ENCODE measurements around the gene RIMBP2.

RIMBP2 gene

DNA sequence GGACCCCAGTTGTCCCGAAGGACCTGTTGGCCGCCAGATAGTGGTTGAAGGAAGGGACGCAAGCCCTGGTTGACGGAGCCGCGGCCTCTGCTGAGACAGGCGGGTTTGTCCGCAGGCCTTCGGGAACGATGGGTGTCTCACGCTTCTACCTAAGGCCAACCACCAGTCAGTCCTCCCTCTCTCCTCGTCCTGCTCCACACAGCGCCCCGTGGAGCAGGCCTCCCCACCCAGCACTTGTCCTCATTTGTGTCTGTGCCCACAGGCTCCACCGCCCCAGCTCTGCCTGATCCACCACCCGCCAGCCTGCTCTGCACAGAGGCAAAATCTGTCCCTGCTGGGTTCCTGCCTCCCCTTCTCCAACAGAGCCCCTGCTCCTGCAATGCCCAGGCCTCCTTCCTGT lies 41.0 kb downstream of the RIMBP2 start:
- DNase-seq, result no peak

DNA sequence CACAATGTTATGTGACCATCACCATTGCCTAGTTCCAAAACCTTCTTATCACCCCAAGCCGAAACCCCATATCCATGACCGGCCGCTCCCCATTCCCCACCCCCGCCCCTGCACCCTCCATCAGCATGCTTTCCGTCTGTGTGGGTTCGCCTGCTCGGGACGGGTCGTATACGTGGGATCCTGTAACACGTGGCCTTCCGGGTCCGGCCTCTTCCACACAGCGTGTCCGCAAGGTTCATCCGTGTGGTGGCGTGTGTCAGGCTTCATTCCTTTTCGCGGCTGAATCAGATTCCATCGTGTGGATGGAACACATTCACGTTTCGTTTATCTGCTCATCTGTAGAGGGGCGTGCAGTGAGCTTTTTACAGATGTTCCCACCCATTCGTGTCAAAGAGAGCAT lies 41.4 kb downstream of the RIMBP2 start:
- no peak for DNase-seq

DNA sequence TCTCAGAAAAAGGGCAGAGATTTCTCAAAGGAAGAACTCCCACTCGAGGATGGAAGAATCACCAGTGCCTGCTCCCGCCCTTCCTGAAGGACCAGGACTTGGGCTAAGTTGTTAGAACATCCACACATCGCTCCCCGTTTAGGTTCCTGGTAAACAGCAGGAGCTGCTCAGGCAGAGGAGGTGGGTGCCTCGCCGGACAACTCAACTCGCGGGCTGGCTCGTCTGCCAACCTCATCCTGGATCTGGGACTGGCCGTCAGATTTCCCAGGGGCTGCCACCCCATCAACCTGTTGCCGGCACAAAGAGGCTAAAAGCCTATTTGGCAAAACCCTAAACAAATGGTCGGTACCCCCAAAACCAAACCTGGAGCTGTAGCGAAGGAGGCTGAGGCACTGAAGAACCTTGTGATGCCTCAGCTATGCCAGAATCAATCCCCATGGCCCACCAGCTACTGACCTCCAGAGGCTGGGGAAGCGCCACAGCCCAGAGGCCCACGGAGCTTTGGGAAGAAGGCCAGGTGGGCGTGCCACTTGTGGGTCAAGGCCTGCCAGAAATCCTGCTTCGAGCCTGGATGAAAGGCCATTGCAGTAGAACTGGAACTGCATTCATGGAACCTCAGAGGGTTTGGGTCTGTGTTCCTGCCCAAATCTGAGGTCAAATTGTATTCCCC lies 42.9 kb downstream of the RIMBP2 start:
- DNase-seq, result no peak

DNA sequence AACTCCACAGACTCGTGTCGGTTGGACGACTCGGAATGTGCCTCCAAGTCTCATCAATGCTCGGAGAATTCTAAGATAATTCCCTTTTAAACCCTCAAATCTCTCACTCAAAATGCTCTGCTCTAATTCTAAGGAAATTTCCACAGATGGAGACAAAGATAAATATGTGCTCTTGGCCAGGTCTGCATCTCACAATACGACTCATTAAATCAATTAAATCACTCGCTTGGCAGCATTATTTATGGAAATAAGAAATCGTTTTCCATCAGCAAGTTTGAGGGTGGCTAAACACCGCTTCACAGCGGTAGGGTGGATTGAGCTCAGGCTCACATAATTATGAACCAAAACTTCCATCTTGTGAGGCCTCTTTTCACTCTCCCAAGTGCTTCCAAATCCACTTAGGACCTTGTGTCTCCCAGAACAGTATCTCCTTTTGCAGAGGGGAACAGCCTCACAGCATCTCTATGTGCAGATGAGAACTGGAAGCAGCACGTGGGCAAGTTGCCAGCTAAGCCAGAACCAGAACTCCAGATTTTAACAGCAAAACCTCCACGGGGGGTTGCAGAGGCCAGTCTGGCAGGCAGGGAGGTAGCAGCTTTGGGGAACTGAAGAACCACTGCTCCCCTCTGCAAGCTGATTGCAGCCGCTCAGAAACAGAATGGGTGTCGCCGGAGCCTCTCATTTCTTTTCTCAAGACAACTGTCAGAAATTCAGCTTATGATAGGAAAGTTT lies 43.8 kb downstream of the RIMBP2 start:
- DNase-seq, result no peak

DNA sequence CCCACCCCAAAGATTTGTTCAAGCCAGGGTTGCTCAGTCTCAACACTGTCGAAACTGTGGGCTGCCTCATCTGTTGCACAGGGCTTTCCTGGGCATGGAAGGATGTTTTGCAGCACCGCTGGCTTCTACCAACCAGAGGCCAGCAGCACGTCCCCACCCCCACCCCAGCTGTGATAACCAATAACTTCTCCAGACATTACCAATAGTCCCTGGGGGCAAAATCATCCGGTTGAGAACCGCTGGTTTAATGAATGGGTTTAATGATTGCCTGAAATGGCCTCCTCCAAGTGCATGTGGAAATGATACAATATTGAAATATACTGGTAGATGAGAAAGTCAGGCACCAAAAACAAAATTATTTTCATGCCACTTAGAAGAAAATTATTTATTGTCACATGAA lies 44.5 kb downstream of the RIMBP2 start:
- no peak for DNase-seq

DNA sequence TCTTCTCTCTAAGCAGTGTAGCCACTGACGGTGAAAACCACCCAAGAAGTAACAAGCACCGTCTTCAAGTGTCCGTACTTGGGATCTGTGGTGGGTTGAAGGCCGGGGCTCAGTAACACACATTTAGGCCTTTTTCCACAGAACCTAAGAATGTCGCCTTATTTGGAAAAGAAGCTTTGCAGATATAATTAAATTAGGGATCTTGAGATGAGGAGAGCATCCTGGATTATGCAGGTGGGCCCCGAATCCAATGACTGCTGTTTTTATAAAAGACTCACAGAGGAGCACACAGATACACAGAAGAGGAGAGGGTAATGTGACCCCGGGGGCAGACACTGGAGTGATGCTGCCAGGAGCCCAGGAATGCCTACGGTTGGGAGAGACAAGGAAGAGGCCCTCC lies 46.3 kb downstream of the RIMBP2 start:
- DNase-seq, result no peak

DNA sequence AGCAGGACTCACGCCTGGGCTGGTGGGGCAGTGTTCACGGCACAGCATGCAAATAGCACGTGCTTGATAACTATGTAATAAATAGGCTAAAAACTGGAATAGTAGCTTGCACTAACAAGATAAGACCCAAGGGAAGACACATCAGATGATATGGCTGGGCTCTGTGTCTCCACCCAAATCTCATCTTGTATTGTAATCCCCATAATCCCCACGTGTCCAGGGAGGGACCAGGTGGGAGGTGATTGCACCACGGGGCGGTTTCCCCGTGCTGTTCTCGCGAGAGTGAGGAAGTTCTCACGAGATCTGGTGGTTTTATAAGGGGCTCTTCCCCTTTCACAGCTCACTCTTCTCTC lies 46.9 kb downstream of the RIMBP2 start:
- no peak for DNase-seq

DNA sequence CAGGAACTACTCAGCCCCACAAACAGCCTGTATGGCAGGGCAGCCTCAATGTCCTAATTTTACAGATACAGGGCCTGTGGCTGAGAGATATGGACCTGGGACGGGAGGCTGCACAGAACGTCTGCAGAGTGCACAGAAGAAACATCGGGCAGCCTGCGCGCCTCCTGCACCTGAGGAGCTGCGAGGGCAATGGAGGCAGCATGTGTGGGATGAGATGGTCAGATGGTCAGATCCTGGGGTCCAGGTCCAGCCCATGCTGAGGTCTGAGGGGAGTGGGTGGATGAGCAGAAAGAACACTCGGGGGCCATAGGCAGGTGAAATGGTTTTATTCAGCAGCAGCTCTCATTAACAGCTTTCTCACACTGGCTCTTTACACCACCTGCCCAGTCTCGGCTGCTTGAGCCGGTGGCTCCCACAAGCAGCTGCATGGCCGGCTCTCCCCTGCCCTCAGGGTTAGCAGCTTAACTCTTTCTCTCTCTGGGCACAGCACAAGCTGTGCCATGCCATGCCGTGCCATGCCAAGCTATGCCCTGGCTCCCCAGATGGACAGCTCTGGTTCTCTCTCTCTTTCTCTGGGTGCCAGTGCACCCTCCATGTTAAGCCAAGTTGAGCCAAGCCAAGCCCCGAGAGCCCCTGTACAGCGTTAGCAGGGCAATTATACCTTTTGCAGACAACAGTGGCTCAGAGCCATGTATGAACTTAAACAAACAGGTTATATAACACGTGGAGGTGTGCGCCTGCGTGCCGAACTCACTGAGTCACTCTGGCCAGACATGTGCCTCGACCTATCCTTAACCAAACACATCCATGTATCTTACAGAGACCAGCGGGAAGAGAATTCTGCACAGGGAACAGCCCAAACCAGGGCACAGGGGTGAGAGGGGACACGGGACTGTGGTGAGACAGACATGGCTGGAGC lies 47.6 kb downstream of the RIMBP2 start:
- DNase-seq, result no peak

DNA sequence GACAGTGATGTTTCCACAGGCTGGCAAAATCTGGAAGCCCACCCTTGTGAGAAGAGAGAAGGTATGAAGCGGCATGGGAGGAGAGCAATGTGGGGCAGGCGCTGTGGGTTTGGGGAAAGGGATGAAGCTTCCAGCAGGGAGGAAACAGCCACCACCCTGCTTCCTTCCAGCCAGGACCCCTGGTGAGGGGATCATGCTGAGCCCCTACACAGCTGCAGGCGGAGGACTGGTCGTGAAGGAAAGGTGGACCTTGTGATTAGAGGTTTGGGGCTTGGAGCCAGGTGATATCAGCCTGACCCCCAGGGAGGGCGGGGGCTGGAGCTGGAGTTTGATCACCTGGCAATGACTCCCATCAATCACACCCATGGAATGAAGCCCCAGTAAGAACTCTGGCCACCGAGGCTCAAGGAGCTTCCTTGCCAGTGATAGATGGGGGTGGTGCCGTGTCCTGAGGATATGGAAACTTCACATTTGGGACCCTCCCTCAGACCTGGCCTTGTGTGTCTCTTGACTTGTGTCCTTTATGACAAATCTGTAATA lies 48.6 kb downstream of the RIMBP2 start:
- no peak for DNase-seq

DNA sequence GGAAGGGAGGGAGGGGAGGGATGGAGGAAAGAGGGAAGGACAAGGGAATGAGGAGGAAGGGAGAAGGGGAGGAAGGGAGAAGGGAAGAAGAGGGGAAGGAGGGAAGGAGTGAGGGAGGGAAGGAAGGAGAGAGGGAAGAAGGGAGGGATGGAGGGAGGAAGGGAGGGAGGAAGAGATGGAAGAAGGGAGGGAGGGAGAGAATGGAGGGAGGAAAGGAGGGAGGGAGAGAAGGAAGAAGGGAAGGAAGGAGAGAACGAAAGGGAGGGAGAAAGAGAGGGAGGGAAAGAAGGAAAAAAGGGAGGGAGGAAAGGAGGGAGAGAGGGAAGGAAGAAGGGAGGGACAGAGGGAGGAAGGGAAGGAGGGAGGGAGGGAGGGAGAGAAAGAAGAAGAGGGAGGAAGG lies 49.5 kb downstream of the RIMBP2 start:
- no peak for DNase-seq

DNA sequence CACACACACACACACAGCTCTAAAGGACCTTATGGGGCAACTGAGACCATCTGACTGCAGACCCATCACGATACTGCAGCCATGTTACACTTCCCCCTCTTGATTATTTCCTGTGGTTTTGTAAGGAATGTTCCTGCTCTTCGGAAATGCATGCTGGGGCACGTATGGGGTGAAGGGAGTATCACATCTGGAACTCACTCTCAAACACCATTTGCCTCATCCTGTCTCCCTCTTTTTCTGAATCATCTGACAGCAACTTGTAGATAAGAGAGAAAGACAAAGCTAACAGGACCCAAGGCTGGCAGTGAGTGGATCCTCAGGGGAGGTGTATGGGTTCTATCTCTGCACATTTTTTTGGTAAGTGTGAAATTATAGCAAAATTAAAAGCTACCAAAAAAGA lies 50.3 kb downstream of the RIMBP2 start:
- DNase-seq, result no peak

DNA sequence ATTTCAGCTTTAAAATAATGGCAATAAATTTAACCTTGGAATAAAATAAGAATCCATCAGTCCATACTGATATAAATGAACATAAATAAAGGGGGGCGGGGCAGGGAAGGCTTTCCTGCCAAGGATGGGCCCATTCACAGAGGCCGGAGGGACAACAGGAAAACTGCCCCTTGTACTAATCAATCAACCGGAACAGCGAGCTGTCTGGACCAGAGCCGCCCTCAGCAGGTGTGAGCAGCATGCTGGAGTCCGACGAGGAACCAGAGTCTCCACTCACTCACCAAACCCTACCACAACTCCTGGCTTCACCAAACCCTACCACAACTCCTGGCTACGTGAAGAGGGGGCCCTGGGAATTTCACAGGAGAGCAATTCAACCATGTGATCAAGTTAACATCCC lies 51.3 kb downstream of the RIMBP2 start:
- no peak for DNase-seq

DNA sequence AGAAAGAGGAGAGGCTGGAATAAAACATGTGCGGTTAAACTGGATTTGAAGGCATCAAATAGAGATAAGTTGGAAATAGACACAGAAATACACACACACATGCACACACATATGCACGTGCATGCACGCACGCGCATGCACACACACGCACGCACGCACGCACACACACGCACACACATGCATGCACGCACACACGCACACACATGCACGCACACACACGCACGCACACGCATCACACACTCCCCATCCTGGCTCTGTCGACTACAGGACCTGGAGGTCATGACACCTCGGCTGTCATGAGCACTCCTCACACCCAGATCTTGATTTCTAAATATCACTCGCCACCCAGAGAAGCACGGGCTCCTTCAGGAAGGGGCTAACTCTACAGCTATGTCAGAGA lies 51.8 kb downstream of the RIMBP2 start:
- DNase-seq, result no peak

DNA sequence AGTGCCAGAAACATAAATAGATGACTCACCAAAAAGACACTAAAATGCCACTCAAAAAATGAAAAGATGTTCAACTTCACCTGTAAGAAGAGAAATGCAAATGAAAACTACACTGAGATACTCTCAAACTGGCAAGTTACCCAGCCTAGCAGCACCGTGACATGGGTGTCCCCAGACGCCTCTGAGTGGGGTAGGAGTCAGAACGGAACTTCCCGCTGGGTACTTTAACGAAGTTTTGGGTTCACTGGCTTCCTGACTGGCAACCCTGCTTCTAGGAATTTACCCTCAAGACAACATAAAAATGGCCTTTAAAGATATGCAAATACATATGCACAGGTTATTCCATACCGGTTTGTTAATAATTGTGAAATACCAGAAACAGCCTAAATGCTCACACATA lies 52.6 kb downstream of the RIMBP2 start:
- no peak for DNase-seq

DNA sequence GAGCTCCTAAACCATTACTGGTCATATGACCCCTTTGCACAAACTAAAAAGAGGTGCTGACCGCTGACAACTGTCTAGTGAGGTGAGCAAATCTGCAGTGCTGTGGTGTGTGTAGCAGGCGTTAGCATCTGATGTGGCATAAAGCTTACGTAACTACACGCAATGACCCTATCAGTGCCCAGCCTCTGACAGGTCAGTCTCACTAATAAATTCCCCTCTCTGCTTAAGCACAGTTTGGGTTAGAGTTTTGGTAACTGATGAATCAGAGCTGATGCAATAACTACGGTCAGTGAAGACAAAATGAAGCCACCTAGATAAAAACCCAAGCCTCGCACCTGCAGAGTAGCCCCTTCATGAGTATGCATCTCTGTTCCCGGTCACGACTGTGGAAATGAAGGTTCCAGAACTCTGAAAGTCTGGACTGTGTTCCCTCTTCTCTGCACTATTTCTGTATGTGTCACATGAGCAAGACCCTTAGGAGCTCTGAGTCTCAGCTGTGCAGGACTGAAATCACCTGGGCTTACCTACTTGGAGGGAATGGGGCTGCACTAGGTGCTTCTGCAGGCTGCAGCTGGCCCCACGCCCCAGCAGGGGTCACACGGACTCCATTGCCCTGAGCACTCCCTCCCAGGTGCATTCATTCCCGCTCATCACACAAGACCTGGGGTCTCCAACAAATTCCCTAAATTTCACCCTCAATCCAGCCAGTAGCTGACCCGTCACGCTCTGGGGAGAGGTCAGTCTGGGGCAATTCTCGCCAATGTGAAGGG lies 54.4 kb downstream of the RIMBP2 start:
- DNase-seq, result no peak

DNA sequence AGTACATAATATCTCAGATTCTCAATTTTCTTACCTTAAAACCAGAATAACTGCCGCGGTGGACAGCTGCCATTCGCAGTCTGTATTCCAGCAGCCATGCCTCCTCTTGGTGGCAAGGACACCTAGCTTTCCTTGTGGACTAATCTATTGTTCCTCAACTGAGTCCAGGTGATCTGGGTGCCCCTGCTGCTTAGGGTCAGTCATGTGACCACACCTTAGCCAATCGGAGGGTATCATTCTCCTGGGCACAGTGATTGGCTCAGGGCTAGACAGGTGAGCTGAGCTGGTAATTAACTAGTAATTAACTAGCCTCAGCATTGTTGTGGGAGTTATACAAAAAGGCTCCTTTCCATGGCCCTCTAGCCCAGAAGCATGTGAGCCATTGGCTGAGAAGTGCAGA lies 55.0 kb downstream of the RIMBP2 start:
- no peak for DNase-seq

DNA sequence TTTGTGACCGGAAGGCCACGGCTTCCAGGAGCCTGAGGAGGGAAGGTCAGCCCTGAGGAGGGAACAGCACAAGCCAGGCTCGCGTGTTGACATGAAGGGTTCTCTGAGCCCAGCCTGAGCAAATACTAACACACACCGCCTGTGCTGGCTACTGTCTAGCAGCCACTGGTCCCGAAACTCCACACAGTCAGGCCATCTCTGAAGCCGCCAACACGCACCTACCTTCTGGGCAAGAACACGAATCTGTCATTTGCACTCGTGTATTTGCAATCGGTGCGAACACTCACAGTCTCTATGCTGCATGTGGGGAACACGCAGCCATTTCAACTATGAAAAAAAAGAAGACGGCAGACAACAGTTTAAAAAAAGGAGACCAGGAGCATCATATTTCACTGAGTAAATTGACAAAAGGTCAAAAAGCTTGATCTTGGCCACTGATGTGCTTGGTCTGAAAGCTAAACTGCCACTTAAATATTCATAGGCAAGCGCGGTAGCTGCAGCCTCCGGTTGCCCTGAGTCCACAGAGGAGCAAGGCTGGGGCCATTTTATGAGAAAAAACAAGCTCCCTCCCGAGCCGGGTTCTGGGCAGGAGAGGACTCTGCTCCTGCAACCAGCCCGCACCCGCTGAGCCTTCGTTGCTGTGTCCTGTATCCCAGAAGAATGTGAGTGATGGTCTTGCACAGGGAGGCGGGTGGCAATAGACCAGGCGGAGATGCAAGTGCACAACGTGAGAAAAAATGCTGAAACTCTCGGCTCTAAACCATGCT lies 57.8 kb downstream of the RIMBP2 start:
- DNase-seq, result no peak

DNA sequence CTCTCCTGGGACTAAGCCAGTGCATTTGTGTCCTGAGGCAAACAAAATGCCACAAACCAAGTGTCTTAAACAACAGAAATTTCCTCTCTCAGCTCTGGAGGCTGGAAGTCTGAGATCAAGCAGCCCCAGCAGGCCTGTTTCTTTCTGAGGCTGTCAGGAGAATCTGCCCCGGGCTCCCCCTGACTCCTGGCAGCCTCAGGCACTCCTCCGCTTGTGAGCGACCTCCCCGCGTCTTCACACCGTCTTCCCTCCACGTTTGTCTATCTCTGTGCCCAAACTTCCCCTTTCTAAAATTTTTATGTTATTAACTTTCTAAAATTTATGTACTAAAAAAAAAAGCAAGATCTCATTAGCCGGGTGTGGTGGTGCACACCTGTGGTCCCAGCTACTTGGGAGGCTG lies 59.7 kb downstream of the RIMBP2 start:
- DNase-seq, result no peak

DNA sequence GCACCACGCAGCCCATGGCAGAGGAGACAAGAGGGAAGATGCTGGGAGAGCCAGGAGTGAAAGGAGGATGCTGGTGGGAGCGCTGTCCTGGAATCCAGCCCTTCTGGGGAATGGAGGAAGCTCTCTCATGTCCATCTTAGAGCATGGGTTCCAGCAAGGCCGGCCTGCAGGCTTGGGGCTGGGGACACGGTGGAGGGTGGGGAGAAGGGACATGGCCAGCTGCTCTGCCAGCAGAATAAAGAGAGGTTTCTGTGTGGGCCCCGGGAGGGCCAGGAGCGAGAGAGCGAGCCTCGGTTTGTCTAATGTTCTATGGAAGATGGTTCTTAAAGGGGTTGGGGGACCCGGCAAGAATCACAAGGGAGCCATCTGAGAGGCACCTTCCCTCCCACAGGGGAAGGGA lies 60.2 kb downstream of the RIMBP2 start:
- no peak for DNase-seq

DNA sequence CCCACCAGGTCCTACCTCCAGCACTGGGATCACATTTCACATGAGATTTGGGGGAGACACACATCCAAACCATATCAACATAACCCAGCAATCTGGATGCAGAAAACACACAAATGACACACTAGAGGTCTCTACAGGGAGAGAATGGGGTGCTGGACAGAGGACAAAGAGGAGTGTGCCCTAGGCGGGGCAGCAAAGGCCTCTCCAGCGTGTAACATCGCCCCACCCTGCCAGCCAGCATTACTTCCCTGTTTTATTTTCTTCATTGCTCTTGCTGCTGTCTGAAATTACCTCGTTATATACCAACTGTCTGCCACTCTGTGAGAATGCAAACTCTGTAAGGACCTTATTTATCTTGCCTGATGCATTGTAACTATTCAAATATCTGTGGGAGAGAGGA lies 61.1 kb downstream of the RIMBP2 start:
- no peak for DNase-seq

DNA sequence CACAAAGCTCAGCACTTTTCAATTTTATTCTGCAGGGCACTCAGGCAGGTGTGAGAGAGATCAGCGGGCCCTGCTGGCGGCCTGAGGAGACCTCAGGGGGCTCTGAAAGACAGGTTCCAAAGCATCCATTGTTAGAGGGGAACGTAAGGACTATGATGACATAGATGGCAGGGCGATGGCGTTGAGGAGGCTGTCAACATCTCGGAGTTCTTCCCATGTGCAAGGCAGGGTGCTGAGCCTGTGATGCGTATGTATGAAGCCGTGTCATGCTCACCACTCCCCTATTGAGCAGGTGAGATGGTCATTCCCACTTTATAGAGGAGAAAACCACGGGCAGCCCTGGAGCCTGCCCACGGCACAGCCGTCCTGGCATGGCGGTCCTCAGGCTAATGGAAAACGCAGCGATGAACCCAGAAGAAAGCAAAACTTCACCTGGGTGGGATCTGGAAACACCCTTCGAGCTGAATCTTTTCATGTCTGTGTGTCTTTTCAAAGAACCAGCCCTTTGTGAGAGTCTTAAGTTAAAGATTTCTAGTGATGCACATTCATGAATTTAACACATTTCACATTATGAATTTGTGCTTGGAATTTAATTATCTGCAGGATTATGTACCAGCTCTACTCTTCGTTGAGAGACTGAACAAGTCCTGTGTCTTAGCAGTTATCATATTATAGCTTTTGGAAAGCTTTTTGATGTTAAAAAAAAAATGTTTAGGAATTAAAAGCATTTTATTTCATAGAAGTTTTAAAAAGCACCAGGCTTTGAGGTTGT lies 64.7 kb downstream of the RIMBP2 start:
- DNase-seq, result no peak

Measured in left hindlimb (tissue), 1 donor.